Coronary artery (tissue), 2 donors: ENCODE results near the gene CTRB2.
"Not testable (repeated sequence)": the region's sequence is repeated elsewhere in the genome, so short reads cannot be mapped to it uniquely, and the experiment has no call there.

Source experiments
- DNase-seq: peaks from one replicate; pipeline ENCODE4 v3.0.0-alpha.2; 2017; ENCODE audit warnings: low spot score
- H3K27ac ChIP-seq, 2 donors: fragments of 200-600 bp; sonication (generic); one replicate each; pipeline ENCODE4 v1.5.1; 2016 to 2019
- H3K4me3 ChIP-seq: fragments of 200-600 bp; sonication (generic); 2 replicates; pipeline ENCODE4 v1.5.1; 2016; ENCODE audit warnings: mild to moderate bottlenecking, moderate library complexity
- TF ChIP-seq, protein P1 (sequence below): fragments of 200-600 bp; sonication (generic); IDR thresholded peaks from one replicate; pipeline ENCODE4 v1.5.1; 2019; ENCODE audit warnings: antibody characterized with exemption

The CTRB2 gene

GRCh38 chr16:75246504-75247205 is 39.7 kb upstream of the CTRB2 start:
- no peak for DNase-seq
- Histone ChIP-seq H3K4me3 (peak overlapping the region; percentile 88), H3K27ac (peak overlapping the region; percentile 94 to 98)
- TF ChIP-seq, protein P1, sequence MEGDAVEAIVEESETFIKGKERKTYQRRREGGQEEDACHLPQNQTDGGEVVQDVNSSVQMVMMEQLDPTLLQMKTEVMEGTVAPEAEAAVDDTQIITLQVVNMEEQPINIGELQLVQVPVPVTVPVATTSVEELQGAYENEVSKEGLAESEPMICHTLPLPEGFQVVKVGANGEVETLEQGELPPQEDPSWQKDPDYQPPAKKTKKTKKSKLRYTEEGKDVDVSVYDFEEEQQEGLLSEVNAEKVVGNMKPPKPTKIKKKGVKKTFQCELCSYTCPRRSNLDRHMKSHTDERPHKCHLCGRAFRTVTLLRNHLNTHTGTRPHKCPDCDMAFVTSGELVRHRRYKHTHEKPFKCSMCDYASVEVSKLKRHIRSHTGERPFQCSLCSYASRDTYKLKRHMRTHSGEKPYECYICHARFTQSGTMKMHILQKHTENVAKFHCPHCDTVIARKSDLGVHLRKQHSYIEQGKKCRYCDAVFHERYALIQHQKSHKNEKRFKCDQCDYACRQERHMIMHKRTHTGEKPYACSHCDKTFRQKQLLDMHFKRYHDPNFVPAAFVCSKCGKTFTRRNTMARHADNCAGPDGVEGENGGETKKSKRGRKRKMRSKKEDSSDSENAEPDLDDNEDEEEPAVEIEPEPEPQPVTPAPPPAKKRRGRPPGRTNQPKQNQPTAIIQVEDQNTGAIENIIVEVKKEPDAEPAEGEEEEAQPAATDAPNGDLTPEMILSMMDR = no peak

- Histone ChIP-seq H3K4me3 (peak overlapping the region; percentile 54), H3K27ac (peak overlapping the region; percentile 94 to 98)
- TF ChIP-seq, protein P1 = no peak
- DNase-seq = peak; percentile 98
Observed at GRCh38 chr16:75244844-75245758, 38.1 kb upstream of the CTRB2 start.

DNA sequence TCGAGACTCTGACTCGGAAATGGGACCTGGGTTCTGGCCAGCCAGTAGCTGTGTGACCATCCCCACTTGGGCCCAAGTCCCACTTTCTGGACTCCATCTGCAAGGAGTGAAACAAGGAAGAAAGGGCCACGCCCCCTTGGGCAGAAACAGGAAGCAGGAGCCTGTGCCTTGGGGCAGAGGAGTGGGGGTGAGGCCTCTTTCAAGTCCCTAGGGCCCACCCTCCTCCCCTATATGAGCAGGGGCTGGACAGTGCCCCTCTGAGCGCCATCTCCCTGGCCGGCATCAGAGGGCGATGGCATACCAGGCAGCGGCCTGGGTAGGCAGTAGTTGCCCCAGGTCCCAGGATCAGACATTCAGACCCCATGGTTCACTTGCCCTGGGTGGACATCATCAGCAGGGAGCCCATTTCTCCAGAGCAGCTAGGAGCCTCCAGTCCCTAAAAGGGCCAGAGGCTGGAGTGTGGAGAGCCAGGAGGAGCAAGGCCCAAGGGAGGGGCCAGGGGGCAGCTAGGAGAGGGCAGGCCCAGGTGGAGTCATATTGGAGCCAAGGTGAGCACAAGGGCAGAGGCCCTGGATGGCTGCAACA is 37.4 kb upstream of the CTRB2 start:
- Histone ChIP-seq H3K4me3 (peak overlapping the region; percentile 48), H3K27ac (peak overlapping the region; percentile 94 to 98)
- TF ChIP-seq, protein P1 = no peak
- DNase-seq = no peak

GRCh38 chr16:75243667-75244224 is 36.8 kb upstream of the CTRB2 start:
- Histone ChIP-seq H3K4me3 (peak overlapping the region; percentile 48), H3K27ac (peak overlapping the region; percentile 94 to 98)
- DNase-seq = no peak
- TF ChIP-seq, protein P1 = no peak

- DNase-seq, H3K4me3 ChIP-seq: not testable (repeated sequence)
- H3K27ac ChIP-seq = peak overlapping the region; percentile 94 to 98
Observed at GRCh38 chr16:75242436-75243078, 35.6 kb upstream of the CTRB2 start.

- Histone ChIP-seq H3K27ac (peak overlapping the region; percentile 94 to 98), H3K4me3 (no peak overlapping the region)
- TF ChIP-seq, protein P1 = no peak
- DNase-seq = no peak
Observed at GRCh38 chr16:75241955-75242354, 35.0 kb upstream of the CTRB2 start.

DNA sequence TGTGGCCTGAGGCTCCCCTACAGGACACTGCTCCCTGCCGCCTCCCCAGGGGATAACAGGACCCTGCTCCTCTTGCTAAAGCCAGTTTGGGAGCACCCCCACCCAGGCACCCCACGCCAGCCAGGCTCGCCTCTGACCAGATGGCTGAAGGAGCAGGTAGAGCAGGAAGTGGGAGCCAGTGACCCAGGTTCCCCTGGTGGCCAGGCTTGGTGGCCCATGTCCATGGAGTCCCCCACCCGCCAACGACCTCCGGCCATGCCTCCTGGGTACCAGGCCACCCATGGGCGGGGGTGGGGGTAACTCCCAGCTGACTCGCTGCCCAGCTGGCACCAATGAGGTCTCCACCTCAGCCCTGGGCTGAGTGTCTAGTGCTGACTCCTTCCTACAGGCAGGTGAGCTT is 34.5 kb upstream of the CTRB2 start:
- no peak for DNase-seq
- peak overlapping the region; percentile 94 to 98 for H3K27ac ChIP-seq

DNA sequence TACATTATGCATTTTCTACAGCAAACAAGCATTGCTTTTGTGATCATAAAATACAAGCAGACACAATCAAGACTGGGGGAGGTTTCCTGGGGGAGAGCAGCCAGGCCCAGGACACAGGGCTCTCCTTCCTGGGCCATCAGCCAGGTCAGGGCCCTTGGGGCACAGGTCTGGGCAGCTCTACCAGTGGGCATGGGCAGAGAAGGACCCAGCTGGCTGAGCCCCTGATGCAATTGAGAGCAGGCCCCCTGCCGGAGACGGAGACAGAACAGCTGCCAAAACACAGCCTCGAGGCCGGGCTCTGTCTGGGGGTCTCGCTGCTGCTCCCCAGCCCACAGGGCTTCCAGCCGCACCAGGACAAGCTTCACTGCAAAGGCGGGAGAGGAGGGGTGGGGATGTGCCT is 33.7 kb upstream of the CTRB2 start:
- peak overlapping the region; percentile 94 for H3K27ac ChIP-seq
- not testable (repeated sequence) for DNase-seq, H3K4me3 ChIP-seq

More for the DNA sequence above, 34.5 kb upstream of the CTRB2 start:
- TF ChIP-seq, protein P1 = no peak
- no peak overlapping the region for H3K4me3 ChIP-seq
